ENCODE results near the gene NECTIN1. TPM values are rescaled to one million over a fixed set of nuclear protein-coding genes. Genes with fewer than 3 reads are reported as not detected.

Gene NECTIN1
- polyA plus RNA-seq (ENCODE audit: insufficient read length in 3 of 3) = 10 to 100 TPM; 39.6 to 48.6 (median 45.9) TPM
- long read RNA-seq, donor 1, full-length matches to known transcripts = 8 of 8 reads
- long read RNA-seq, donor 1, partial matches to known transcripts = 0 of 8 reads
- long read RNA-seq, donor 1, other reads (novel, unspliced or antisense) = 0 of 8 reads
- long read RNA-seq, donor 2, full-length matches to known transcripts = 9 of 9 reads
- long read RNA-seq, donor 2, partial matches to known transcripts = 0 of 9 reads
- long read RNA-seq, donor 2, other reads (novel, unspliced or antisense) = 0 of 9 reads
- long read RNA-seq, donor 3, full-length matches to known transcripts = 4 of 4 reads
- long read RNA-seq, donor 3, partial matches to known transcripts = 0 of 4 reads
- long read RNA-seq, donor 3, other reads (novel, unspliced or antisense) = 0 of 4 reads
- long read RNA-seq, donor 4, full-length matches to known transcripts = 5 of 5 reads
- long read RNA-seq, donor 4, partial matches to known transcripts = 0 of 5 reads
- long read RNA-seq, donor 4, other reads (novel, unspliced or antisense) = 0 of 5 reads
- long read RNA-seq, donor 5, full-length matches to known transcripts = 3 of 3 reads
- long read RNA-seq, donor 5, partial matches to known transcripts = 0 of 3 reads
- long read RNA-seq, donor 5, other reads (novel, unspliced or antisense) = 0 of 3 reads
- long read RNA-seq, donor 6, full-length matches to known transcripts = 4 of 4 reads
- long read RNA-seq, donor 6, partial matches to known transcripts = 0 of 4 reads
- long read RNA-seq, donor 6, other reads (novel, unspliced or antisense) = 0 of 4 reads
- long read RNA-seq, donor 7, full-length matches to known transcripts = 5 of 17 reads
- long read RNA-seq, donor 7, partial matches to known transcripts = 12 of 17 reads
- long read RNA-seq, donor 7, other reads (novel, unspliced or antisense) = 0 of 17 reads
- long read RNA-seq, donor 8, full-length matches to known transcripts = 1 of 1 reads
- long read RNA-seq, donor 8, partial matches to known transcripts = 0 of 1 reads
- long read RNA-seq, donor 8, other reads (novel, unspliced or antisense) = 0 of 1 reads
- long read RNA-seq, donor 9, full-length matches to known transcripts = 5 of 5 reads
- long read RNA-seq, donor 9, partial matches to known transcripts = 0 of 5 reads
- long read RNA-seq, donor 9, other reads (novel, unspliced or antisense) = 0 of 5 reads
- long read RNA-seq, donor 10, full-length matches to known transcripts = 6 of 6 reads
- long read RNA-seq, donor 10, partial matches to known transcripts = 0 of 6 reads
- long read RNA-seq, donor 10, other reads (novel, unspliced or antisense) = 0 of 6 reads
- long read RNA-seq, donor 11, full-length matches to known transcripts = 7 of 24 reads
- long read RNA-seq, donor 11, partial matches to known transcripts = 17 of 24 reads
- long read RNA-seq, donor 11, other reads (novel, unspliced or antisense) = 0 of 24 reads
- long read RNA-seq, donor 12, full-length matches to known transcripts = 7 of 12 reads
- long read RNA-seq, donor 12, partial matches to known transcripts = 5 of 12 reads
- long read RNA-seq, donor 12, other reads (novel, unspliced or antisense) = 0 of 12 reads
- long read RNA-seq, donor 13, full-length matches to known transcripts = 4 of 10 reads
- long read RNA-seq, donor 13, partial matches to known transcripts = 6 of 10 reads
- long read RNA-seq, donor 13, other reads (novel, unspliced or antisense) = 0 of 10 reads
- long read RNA-seq, donor 14 = 0 reads
- long read RNA-seq, donor 15, full-length matches to known transcripts = 4 of 4 reads
- long read RNA-seq, donor 15, partial matches to known transcripts = 0 of 4 reads
- long read RNA-seq, donor 15, other reads (novel, unspliced or antisense) = 0 of 4 reads
- long read RNA-seq, donor 16, full-length matches to known transcripts = 5 of 13 reads
- long read RNA-seq, donor 16, partial matches to known transcripts = 8 of 13 reads
- long read RNA-seq, donor 16, other reads (novel, unspliced or antisense) = 0 of 13 reads

- DNase-seq = peak; percentile 93
Observed at GRCh38 chr11:119728651-119729580, at the start of gene NECTIN1. Gene NECTIN1 (minus strand): TSS chr11:119729200. CDS start chr11:119728553, 647 bp downstream.

GRCh38 chr11:119778391-119779194 lies 49.6 kb upstream of the NECTIN1 start:
- no peak for DNase-seq

- no peak for DNase-seq
Observed at GRCh38 chr11:119777940-119778339, 48.9 kb upstream of the NECTIN1 start.

- DNase-seq = no peak
Observed at GRCh38 chr11:119776651-119777050, 47.7 kb upstream of the NECTIN1 start.

- DNase-seq = no peak
Observed at GRCh38 chr11:119776031-119776636, 47.1 kb upstream of the NECTIN1 start.

GRCh38 chr11:119774172-119774763 lies 45.3 kb upstream of the NECTIN1 start:
- peak; percentile 65 for DNase-seq

- no peak for DNase-seq
Observed at GRCh38 chr11:119772641-119773415, 43.8 kb upstream of the NECTIN1 start.

GRCh38 chr11:119772076-119772475 lies 43.1 kb upstream of the NECTIN1 start:
- no peak for DNase-seq

GRCh38 chr11:119771172-119771770 lies 42.3 kb upstream of the NECTIN1 start:
- DNase-seq = no peak

- DNase-seq = no peak
Observed at GRCh38 chr11:119765628-119766027, 36.6 kb upstream of the NECTIN1 start.

- peak; percentile 35 for DNase-seq
Observed at GRCh38 chr11:119764108-119764868, 35.3 kb upstream of the NECTIN1 start.

GRCh38 chr11:119763071-119763728 lies 34.2 kb upstream of the NECTIN1 start:
- DNase-seq = no peak

GRCh38 chr11:119759747-119760412 lies 30.9 kb upstream of the NECTIN1 start:
- no peak for DNase-seq

GRCh38 chr11:119759324-119759723 lies 30.3 kb upstream of the NECTIN1 start:
- no peak for DNase-seq
